HG03521 (cell line): ENCODE data around the gene OR1F1.
"Not testable (repeated sequence)": the region's sequence is repeated elsewhere in the genome, so short reads cannot be mapped to it uniquely, and the experiment has no call there.

Experiments
- ATAC-seq: cut with Tn5 transposase; IDR thresholded peaks from one replicate; pipeline ENCODE4 v1.9.1; 2021; ENCODE audit warnings: mild to moderate bottlenecking, moderate library complexity; ENCODE audit not compliant: unreplicated experiment

Gene OR1F1

GRCh38 chr16:3195975-3196374, 8.0 kb downstream of the OR1F1 start:
- ATAC-seq: no peak

- not testable (repeated sequence) for ATAC-seq
Measured at GRCh38 chr16:3197694-3198333, 9.8 kb downstream of the OR1F1 start.

GRCh38 chr16:3198334-3199072, 10.5 kb downstream of the OR1F1 start:
- no peak for ATAC-seq

GRCh38 chr16:3202903-3203539, 15.0 kb downstream of the OR1F1 start:
- ATAC-seq: no peak

- not testable (repeated sequence) for ATAC-seq
Measured at GRCh38 chr16:3205939-3206338, 17.9 kb downstream of the OR1F1 start.

GRCh38 chr16:3207086-3207953, 19.3 kb downstream of the OR1F1 start:
- no peak for ATAC-seq

- ATAC-seq: no peak
Measured at GRCh38 chr16:3212006-3212405, 24.0 kb downstream of the OR1F1 start.

- no peak for ATAC-seq
Measured at GRCh38 chr16:3212567-3212966, 24.6 kb downstream of the OR1F1 start.

- ATAC-seq: no peak
Measured at GRCh38 chr16:3214904-3215600, 27.0 kb downstream of the OR1F1 start.

- no peak for ATAC-seq
Measured at GRCh38 chr16:3215601-3216262, 27.7 kb downstream of the OR1F1 start.

- ATAC-seq: no peak
Measured at GRCh38 chr16:3216263-3216640, 28.2 kb downstream of the OR1F1 start.

- ATAC-seq: no peak
Measured at GRCh38 chr16:3220839-3221238, 32.8 kb downstream of the OR1F1 start.

GRCh38 chr16:3223913-3224515, 36.0 kb downstream of the OR1F1 start:
- ATAC-seq: no peak

GRCh38 chr16:3234543-3234856, 46.5 kb downstream of the OR1F1 start:
- no peak for ATAC-seq

- ATAC-seq: peak; percentile 94
Measured at GRCh38 chr16:3234857-3235561, 47.0 kb downstream of the OR1F1 start, which contains the start of gene ZNF200. Gene ZNF200, minus strand, starts transcription at chr16:3235158. Its CDS starts 1,403 bp downstream, at chr16:3233755.

- no peak for ATAC-seq
Measured at GRCh38 chr16:3235856-3236669, 48.1 kb downstream of the OR1F1 start.

- no peak for ATAC-seq
Measured at GRCh38 chr16:3241761-3242160, 53.8 kb downstream of the OR1F1 start.

GRCh38 chr16:3242709-3243108, 54.7 kb downstream of the OR1F1 start:
- ATAC-seq: no peak
